Small intestine (tissue), 7 donors: Measurements from ENCODE around the gene SLC9A9. TPM values are rescaled to one million over a fixed set of nuclear protein-coding genes. Genes with fewer than 3 reads are reported as not detected.

Experiments
- DNase-seq, 2 donors: peaks; one replicate each; pipeline versions ENCODE4 v3.0.0 to v3.0.0-alpha.2; 2013
- FAIRE-seq: peaks from 2 replicates; lab custom pipeline; 2012; peaks lifted over from hg19 to GRCh38; lab: Jason Lieb, UNC
- H3K27ac ChIP-seq, 3 donors: one replicate each; pipeline ENCODE4 v1.5.1; 2013; ENCODE audit warnings: low read length in 2 of 3, mild to moderate bottlenecking in 2 of 3, control low read depth in 1 of 3, inconsistent platforms in 1 of 3, low read depth in 1 of 3, moderate library complexity in 1 of 3
- H3K27me3 ChIP-seq, 3 donors: one replicate each; pipeline ENCODE4 v1.6.1; 2013; ENCODE audit warnings: low read length in 3 of 3, inconsistent platforms in 1 of 3; ENCODE audit not compliant: control insufficient read depth in 3 of 3, insufficient read depth in 3 of 3
- H3K36me3 ChIP-seq, 3 donors: one replicate each; pipeline ENCODE4 v1.6.1; 2013; ENCODE audit warnings: low read length in 3 of 3, inconsistent platforms in 1 of 3, low read depth in 1 of 3, mild to moderate bottlenecking in 1 of 3, moderate library complexity in 1 of 3; ENCODE audit not compliant: control insufficient read depth in 3 of 3, insufficient read depth in 2 of 3
- H3K4me1 ChIP-seq, 3 donors: one replicate each; pipeline ENCODE4 v1.6.1; 2013; ENCODE audit warnings: low read length in 2 of 3, inconsistent platforms in 1 of 3, low read depth in 1 of 3, mild to moderate bottlenecking in 1 of 3, moderate library complexity in 1 of 3; ENCODE audit not compliant: control insufficient read depth in 3 of 3, insufficient read depth in 2 of 3
- H3K4me3 ChIP-seq, 3 donors: one replicate each; pipeline ENCODE4 v1.5.1; 2013; ENCODE audit warnings: low read length in 3 of 3, control low read depth in 1 of 3, inconsistent platforms in 1 of 3, low read depth in 1 of 3, mild to moderate bottlenecking in 1 of 3, moderate library complexity in 1 of 3
- H3K9me3 ChIP-seq, 2 donors: one replicate each; pipeline ENCODE4 v1.6.1; 2013; ENCODE audit warnings: low read depth in 1 of 2, low read length in 1 of 2; ENCODE audit not compliant: control insufficient read depth in 2 of 2, insufficient read depth in 1 of 2
- WGBS, 3 donors: extraction: QIAGEN DNeasy Blood & Tissue Kit; methylation state at CpG; one replicate each; pipeline ENCODE4 v1.1.7; 2013; 5-methylcytosine and 5-hydroxymethylcytosine counted together
- polyA plus RNA-seq, 4 donors: library from polyadenylated mRNA; stranded (reverse) in 3 of 4; unstranded in 1 of 4; fragments of 200-250 nt in 3 of 4; fragments of 120-200 nt in 1 of 4; gene quantifications; one replicate each; pipeline versions ENCODE4 v1.2.1 to v1.2.3, GENCODE V29; 2013
- donor health status: healthy with polysubstance abuse.
- donor health status: control.
- donor health status: control.
- donor health status: Bipolar disorder and iron deficiency.
- donor health status: healthy.

The SLC9A9 gene
- polyA plus RNA-seq, 4 donors = 1.4 to 4.6 (median 4.1) TPM; not detected in 1

- Histone ChIP-seq H3K36me3 (peaks cover 0 to 3% (median 0%) of the 10 kb centered on the region in 3 donors), H3K27me3 (no peaks in the 10 kb centered on the region), H3K4me1 (no peaks in the 10 kb centered on the region), H3K4me3 (no peak overlapping the region), H3K9me3 (no peaks in the 10 kb centered on the region), H3K27ac (no peak overlapping the region)
- FAIRE-seq (no peak), DNase-seq (no peak)
- 74 to 77% (median 76%) methylated on average over 2 of the region's 2 CpGs for WGBS, 3 donors
Observed at GRCh38 chr3:143266511-143266910, 581.8 kb downstream of the SLC9A9 start.

GRCh38 chr3:143265501-143266070 lies 582.7 kb downstream of the SLC9A9 start:
- FAIRE-seq = no peak
- 77 to 91% (median 88%) methylated on average over 7 of the region's 7 CpGs for WGBS, 3 donors

GRCh38 chr3:143263852-143264513 lies 584.3 kb downstream of the SLC9A9 start:
- FAIRE-seq = no peak
- Histone ChIP-seq H3K4me3 (no peak overlapping the region), H3K4me1 (no peaks in the 10 kb centered on the region), H3K9me3 (no peaks in the 10 kb centered on the region), H3K27ac (no peak overlapping the region), H3K36me3 (peaks cover 0 to 3% (median 0%) of the 10 kb centered on the region in 3 donors), H3K27me3 (no peaks in the 10 kb centered on the region)
- DNase-seq = no peak
- 72 to 74% (median 73%) methylated on average over 5 of the region's 5 CpGs for WGBS, 3 donors

More at GRCh38 chr3:143265501-143266070, 582.7 kb downstream of the SLC9A9 start:
- no peak for DNase-seq
- H3K36me3 ChIP-seq = peaks cover 0 to 3% (median 0%) of the 10 kb centered on the region in 3 donors
- H3K27ac ChIP-seq = no peak overlapping the region
- H3K9me3 ChIP-seq = no peaks in the 10 kb centered on the region
- H3K4me1 ChIP-seq = no peaks in the 10 kb centered on the region
- H3K27me3 ChIP-seq = no peaks in the 10 kb centered on the region
- H3K4me3 ChIP-seq = no peak overlapping the region

DNA sequence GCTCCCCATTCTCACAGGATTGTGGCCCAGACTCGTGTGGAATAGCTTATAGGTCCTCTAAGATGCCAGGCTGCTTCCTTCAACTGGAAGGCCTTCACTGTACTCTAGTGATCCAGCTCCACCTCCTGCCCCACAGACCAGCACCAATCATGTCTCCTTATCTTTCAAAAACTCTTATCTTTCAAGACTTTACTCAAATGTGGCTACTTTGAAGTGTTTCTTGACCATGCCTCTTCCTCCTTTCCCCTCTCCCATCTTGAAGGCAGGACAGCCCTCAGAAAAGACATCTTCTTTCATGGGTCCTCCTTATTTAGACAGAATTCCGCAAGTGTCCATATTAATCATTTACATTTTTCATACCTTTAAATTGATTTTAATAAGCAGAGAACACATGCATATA lies 586.4 kb downstream of the SLC9A9 start:
- WGBS, 3 donors = 64 to 80% (median 75%) methylated on average over 2 of the region's 2 CpGs
- Histone ChIP-seq H3K9me3 (no peaks in the 10 kb centered on the region), H3K36me3 (peaks cover 0 to 3% (median 0%) of the 10 kb centered on the region in 3 donors), H3K27me3 (no peaks in the 10 kb centered on the region), H3K4me1 (no peaks in the 10 kb centered on the region), H3K27ac (no peak overlapping the region), H3K4me3 (no peak overlapping the region)
- no peak for FAIRE-seq
- DNase-seq = no peak

DNA sequence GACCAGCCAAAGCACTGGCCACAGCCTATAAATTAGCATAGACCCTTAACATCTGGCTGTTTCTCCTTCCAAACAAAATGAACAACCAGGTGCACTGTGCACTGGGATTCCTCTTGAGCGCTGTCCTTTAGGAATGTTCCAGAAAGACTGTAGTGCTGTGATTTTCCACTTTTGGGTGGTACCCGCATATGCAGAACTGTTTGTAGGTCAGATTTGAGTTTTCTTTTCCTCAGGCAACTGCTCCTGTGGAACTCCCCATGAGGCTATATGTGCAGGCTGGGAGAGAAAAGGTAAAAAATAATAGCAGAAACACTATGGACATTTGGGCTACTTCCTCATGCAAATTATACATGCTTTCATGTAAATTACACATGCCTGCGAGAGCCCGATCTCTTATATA lies 589.6 kb downstream of the SLC9A9 start:
- FAIRE-seq (no peak), DNase-seq (no peak)
- Histone ChIP-seq H3K36me3 (no peaks in the 10 kb centered on the region), H3K27ac (no peak overlapping the region), H3K27me3 (no peaks in the 10 kb centered on the region), H3K4me1 (no peaks in the 10 kb centered on the region), H3K9me3 (no peaks in the 10 kb centered on the region), H3K4me3 (no peak overlapping the region)
- WGBS, 3 donors = 97 to 98% (median 98%) methylated on average over 4 of the region's 4 CpGs

GRCh38 chr3:143256416-143256815 lies 591.9 kb downstream of the SLC9A9 start:
- Histone ChIP-seq H3K9me3 (no peaks in the 10 kb centered on the region), H3K27me3 (no peaks in the 10 kb centered on the region), H3K27ac (no peak overlapping the region), H3K4me3 (no peak overlapping the region), H3K36me3 (no peaks in the 10 kb centered on the region), H3K4me1 (no peaks in the 10 kb centered on the region)
- no peak for FAIRE-seq
- DNase-seq = no peak

- Histone ChIP-seq H3K27me3 (no peaks in the 10 kb centered on the region), H3K27ac (no peak overlapping the region), H3K4me1 (no peaks in the 10 kb centered on the region), H3K9me3 (no peaks in the 10 kb centered on the region), H3K4me3 (no peak overlapping the region), H3K36me3 (no peaks in the 10 kb centered on the region)
- no peak for DNase-seq
- FAIRE-seq = no peak
Observed at GRCh38 chr3:143255739-143256138, 592.5 kb downstream of the SLC9A9 start.

GRCh38 chr3:143252931-143253330 lies 595.3 kb downstream of the SLC9A9 start:
- 93 to 96% (median 93%) methylated on average over 6 of the region's 6 CpGs for WGBS, 3 donors
- Histone ChIP-seq H3K36me3 (no peaks in the 10 kb centered on the region), H3K27ac (no peak overlapping the region), H3K4me1 (no peaks in the 10 kb centered on the region), H3K9me3 (no peaks in the 10 kb centered on the region), H3K4me3 (no peak overlapping the region), H3K27me3 (no peaks in the 10 kb centered on the region)
- FAIRE-seq (no peak), DNase-seq (no peak)

GRCh38 chr3:143249014-143249413 lies 599.3 kb downstream of the SLC9A9 start:
- Histone ChIP-seq H3K4me3 (no peak overlapping the region), H3K36me3 (no peaks in the 10 kb centered on the region), H3K27me3 (no peaks in the 10 kb centered on the region), H3K9me3 (no peaks in the 10 kb centered on the region), H3K27ac (no peak overlapping the region), H3K4me1 (no peaks in the 10 kb centered on the region)
- WGBS, 3 donors = 94 to 98% (median 96%) methylated on average over 2 of the region's 2 CpGs
- FAIRE-seq (no peak), DNase-seq (no peak)
